ENCODE data around the gene TMEM204. TPM values are rescaled to one million over a fixed set of nuclear protein-coding genes. Genes with fewer than 3 reads are reported as not detected.

The TMEM204 gene
- total RNA-seq, 2 experiments from 2014 or later: 12.6 to 17.5 TPM

DNA sequence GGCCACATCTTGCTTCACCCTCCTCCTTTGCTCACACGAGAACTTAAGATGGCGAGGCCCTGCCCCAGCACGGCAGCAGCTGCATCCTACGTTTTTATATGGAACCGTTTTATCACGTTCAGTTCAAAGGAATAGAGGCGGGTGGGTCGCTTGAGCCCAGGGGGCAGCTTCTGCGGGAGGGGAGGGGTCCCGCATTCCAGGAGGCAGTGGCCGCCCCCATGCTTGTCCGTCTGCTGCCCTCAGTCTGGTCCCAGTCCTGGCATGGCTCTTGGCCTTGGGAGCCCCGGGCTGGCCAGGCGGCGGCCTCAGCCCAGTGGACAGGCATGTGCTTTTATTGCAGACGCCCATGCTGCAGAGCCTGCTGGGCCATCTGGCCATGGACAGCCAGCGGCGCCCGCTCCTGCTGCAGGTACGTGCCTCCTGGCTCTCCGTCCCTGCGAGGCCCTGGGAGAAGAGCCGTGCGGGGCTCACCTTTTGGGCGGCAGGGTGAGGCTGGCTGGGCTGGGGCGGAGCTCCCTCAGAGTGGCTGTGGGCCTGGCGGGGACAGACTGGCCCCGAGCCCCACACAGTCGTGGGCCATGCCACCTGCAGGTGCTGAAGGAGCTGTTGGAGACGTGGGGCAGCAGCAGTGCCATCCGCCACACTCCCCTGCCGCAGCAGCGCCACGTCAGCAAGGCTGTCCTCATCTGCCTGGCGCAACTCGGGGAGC lies 33.6 kb upstream of the TMEM204 start:
- Mint-ChIP-seq H3K4me1 (no peaks in the 10 kb centered on the region), H3K36me3 (ENCODE audit: low read depth) (peaks cover 30% of the 10 kb centered on the region), H3K4me3 (no peak overlapping the region), H3K9me3 (ENCODE audit: low read depth) (no peaks in the 10 kb centered on the region), H3K27ac (no peak overlapping the region), H3K27me3 (no peaks in the 10 kb centered on the region)
- DNase-seq (no peak), ATAC-seq (no peak)
- intact Hi-C loops (cut with DNase I, micrococcal nuclease): no loop called here
- ChIA-PET CTCF (interaction anchor here (0.6 kb wide), 1 partner anchor 27 kb away, joined by 3 read pairs; no protein-coding TSS in a partner anchor), POLR2A (interaction anchor here (0.7 kb wide), 1 partner anchor 91 kb away, joined by 4 read pairs; no protein-coding TSS in a partner anchor)

DNA sequence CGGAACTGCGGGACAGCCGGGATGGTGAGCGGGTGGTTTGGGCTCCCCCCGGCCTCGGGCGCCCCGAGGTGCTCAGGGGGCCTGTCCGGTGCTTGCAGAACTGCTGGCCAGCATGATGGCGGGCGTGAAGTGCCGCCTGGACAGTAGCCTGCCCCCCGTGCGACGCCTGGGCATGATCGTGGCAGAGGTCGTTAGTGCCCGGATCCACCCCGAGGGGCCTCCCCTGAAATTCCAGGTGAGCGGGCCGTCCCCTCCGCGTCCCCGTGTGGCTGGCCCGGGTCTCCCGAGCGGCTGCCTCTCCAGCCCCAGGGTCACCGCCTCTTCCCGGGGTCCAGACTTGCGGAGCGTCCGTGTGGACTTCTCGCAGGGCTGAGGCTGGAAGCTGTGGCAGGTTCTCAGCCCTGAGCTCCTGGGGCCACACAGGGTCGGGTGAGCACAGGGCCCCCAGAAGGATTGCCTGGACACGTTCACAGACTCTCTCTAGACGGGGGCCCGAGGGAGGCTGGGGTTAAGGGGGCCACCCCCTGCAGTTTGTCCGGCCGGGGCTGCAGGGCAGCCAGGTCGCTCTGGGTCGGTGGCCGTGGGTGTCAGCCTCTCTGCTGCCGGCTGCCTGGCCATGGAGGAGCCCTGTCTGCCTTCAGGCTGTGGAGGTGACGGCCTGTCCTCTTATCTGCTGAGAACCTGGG lies 32.9 kb upstream of the TMEM204 start:
- DNase-seq (no peak), ATAC-seq (no peak)
- ChIA-PET CTCF (interaction anchor here (0.6 kb wide), 1 partner anchor 26 kb away, joined by 3 read pairs; no protein-coding TSS in a partner anchor), POLR2A (no interaction called here)
- intact Hi-C loops (cut with DNase I, micrococcal nuclease): no loop called here
- Mint-ChIP-seq H3K36me3 (ENCODE audit: low read depth) (peaks cover 30% of the 10 kb centered on the region), H3K9me3 (ENCODE audit: low read depth) (no peaks in the 10 kb centered on the region), H3K27ac (no peak overlapping the region), H3K4me1 (no peaks in the 10 kb centered on the region), H3K4me3 (no peak overlapping the region), H3K27me3 (no peaks in the 10 kb centered on the region)

DNA sequence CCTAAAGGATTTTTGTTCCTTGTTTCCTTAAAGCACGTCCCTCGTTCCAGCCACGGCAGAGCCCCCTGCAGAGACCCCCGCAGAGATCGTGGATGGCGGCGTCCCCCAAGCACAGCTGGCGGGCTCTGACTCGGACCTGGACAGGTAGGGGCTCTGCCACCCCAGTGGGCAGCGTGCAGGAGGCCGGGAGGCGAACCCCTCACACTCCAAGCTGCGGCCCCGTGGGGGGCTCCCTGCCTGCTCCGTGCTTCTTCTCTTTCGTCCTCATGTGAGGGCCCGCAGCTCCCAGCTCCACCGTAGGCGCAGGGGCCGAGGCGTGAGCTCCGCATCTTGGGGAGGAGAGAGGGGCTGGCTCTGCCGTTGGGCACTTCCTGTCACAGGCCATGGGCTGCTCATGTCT lies 31.8 kb upstream of the TMEM204 start:
- Mint-ChIP-seq H3K27me3 (no peaks in the 10 kb centered on the region), H3K36me3 (ENCODE audit: low read depth) (peaks cover 31% of the 10 kb centered on the region), H3K27ac (no peak overlapping the region), H3K4me1 (no peaks in the 10 kb centered on the region), H3K4me3 (no peak overlapping the region), H3K9me3 (ENCODE audit: low read depth) (no peaks in the 10 kb centered on the region)
- ChIA-PET CTCF (no interaction called here), POLR2A (no interaction called here)
- no peak for DNase-seq
- intact Hi-C loops (cut with DNase I, micrococcal nuclease): no loop called here
- ATAC-seq: no peak

DNA sequence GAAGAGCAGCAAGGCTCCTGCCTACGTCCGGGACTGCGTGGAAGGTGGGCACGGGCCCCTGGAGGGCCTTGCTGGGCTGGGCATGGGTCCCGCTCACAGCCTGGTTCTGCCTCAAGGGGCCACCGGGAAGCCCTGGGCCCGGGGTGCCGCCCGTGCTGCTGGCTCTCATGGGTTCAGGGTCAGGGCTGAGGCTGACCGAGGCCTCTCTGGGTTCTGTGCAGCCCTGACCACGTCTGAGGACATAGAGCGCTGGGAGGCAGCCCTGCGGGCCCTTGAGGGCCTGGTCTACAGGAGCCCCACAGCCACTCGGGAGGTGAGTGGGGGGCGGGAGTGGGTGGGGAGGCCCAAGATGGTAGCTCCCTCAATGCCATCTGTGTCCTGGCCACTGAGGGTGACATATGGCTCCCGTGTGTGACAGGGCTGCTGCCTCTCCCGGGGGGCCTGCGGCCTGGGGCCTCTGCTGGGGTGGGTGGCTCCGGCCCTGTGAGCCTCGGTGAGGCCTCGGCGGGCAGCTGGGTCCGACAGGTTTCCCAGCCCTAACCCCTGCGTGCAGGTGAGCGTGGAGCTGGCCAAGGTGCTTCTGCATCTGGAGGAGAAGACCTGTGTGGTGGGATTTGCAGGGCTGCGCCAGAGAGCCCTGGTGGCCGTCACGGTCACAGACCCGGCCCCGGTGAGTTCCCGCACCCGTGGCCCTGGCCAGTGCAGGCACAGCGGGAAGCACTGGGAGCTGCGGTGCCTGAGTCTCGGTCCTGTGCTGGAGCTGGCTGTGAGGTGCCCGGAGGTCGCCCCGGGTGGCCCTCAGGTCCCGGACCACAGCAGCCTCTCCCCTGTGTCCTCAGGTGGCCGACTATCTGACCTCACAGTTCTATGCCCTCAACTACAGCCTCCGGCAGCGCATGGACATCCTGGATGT lies 31.1 kb upstream of the TMEM204 start:
- no peaks in the 10 kb centered on the region for H3K4me1 Mint-ChIP-seq
- no peaks in the 10 kb centered on the region for H3K9me3 Mint-ChIP-seq (ENCODE audit: low read depth)
- no peak for DNase-seq
- no peak for ATAC-seq
- no peaks in the 10 kb centered on the region for H3K27me3 Mint-ChIP-seq
- POLR2A ChIA-PET: no interaction called here
- no peak overlapping the region for H3K4me3 Mint-ChIP-seq
- H3K27ac Mint-ChIP-seq: no peak overlapping the region
- peaks cover 27% of the 10 kb centered on the region for H3K36me3 Mint-ChIP-seq (ENCODE audit: low read depth)
- intact Hi-C loops (cut with DNase I, micrococcal nuclease): no loop called here
- CTCF ChIA-PET: no interaction called here

DNA sequence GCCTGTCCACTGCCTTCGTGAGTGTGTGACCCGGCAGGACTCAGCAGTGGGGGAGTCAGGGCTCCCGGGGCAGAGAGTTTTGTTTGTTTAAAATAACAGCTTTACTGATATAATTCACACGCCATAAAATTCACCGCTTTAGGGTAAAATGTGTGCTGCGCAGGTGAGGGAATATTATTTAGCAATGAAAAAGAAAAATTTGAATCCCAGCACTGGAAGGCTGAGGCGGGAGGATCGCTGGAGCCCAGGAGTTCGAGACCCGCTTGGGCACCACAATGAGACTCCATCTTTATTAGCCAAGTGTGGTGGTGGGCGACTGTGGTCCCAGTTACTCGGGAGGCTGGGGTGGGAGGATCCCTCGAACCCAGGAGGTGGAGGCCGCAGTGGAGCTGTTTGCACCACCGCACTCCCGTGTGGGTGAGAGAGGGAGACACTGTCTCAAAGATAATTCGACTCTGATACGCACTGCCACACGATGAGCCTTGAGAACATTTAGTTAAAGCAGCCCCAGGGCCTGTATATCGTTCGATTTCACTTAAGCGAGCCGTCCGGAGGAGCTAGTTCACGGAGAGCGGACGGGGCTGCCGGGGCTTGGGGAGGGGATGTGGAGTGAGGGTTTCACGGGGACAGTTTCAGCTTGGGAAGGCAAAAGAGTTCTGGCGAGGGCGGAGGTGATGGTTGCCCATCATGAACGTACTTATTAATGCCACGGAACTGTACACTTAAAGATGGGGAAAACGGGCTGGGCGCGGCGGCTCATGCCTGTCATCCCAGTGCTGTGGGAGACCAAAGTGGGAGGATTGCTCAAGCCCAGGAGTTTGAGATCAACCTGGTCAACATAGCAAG lies 30.1 kb upstream of the TMEM204 start:
- ChIA-PET CTCF (interaction anchor here (0.7 kb wide), 1 partner anchor 224 kb away, joined by 3 read pairs; no protein-coding TSS in a partner anchor), POLR2A (no interaction called here)
- peaks cover 23% of the 10 kb centered on the region for H3K36me3 Mint-ChIP-seq (ENCODE audit: low read depth)
- no peaks in the 10 kb centered on the region for H3K4me1 Mint-ChIP-seq
- DNase-seq: no peak
- H3K9me3 Mint-ChIP-seq (ENCODE audit: low read depth): no peaks in the 10 kb centered on the region
- intact Hi-C loops (cut with DNase I, micrococcal nuclease): no loop called here
- H3K27me3 Mint-ChIP-seq: no peaks in the 10 kb centered on the region
- no peak for ATAC-seq
- no peak overlapping the region for H3K4me3 Mint-ChIP-seq
- no peak overlapping the region for H3K27ac Mint-ChIP-seq

DNA sequence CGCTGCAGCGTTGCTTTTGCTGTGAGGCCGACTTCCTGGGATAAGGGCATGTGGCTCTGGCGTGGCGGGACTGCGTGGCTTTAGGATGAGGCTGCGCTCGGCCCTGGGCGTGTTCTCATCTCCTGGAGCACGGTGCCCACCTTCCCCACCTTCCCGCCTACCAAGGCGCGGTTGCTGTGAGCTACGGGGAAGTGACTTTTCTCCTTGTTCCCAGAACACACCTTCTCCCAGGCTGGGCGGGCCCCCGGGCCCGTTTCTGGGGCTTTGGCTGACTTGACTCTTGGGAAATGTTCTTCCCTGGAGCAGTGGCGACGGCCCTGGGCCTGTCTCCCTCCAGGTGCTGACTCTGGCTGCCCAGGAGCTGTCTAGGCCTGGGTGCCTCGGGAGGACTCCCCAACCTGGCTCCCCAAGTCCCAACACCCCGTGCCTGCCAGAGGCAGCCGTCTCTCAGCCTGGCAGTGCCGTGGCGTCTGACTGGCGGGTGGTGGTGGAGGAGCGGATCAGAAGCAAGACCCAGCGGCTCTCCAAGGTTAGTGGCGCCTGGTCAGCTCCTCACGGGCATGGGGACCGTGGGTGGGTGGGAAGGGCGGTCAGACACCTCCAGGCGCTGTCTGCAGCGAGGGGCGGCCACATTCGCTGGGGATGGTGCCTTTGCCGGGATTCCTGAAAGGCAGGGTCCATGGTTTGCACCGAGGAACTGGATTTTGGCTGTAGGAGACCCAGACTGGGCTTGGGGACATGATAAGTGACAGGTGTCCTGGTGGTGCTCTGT lies 28.2 kb upstream of the TMEM204 start:
- Mint-ChIP-seq H3K27ac (no peak overlapping the region), H3K36me3 (ENCODE audit: low read depth) (peaks cover 24% of the 10 kb centered on the region), H3K27me3 (no peaks in the 10 kb centered on the region), H3K9me3 (ENCODE audit: low read depth) (no peaks in the 10 kb centered on the region), H3K4me3 (no peak overlapping the region), H3K4me1 (no peaks in the 10 kb centered on the region)
- DNase-seq (no peak), ATAC-seq (no peak)
- CTCF ChIA-PET: no interaction called here
- intact Hi-C loops (cut with DNase I, micrococcal nuclease): no loop called here
- POLR2A ChIA-PET: no interaction called here

DNA sequence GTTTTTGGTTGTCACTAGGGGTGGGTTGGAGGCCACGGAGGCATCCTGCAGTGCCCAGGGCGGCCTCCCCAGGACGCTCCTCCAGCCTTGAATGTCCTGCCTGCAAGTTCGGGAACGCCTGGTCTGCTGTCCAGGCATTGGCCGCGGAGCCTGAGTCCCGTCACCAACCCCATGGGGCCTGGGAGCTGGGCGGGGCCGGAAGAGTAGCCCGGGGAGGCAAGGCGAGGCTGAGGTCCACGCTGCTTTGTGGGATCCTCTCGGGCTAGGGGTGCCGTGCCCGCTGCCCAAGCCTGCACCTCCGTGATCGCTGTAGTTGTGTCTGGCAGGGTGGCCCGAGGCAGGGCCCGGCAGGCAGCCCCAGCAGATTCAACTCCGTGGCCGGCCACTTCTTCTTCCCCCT lies 27.6 kb upstream of the TMEM204 start:
- Mint-ChIP-seq H3K27me3 (no peaks in the 10 kb centered on the region), H3K4me3 (no peak overlapping the region), H3K27ac (no peak overlapping the region), H3K36me3 (ENCODE audit: low read depth) (peaks cover 26% of the 10 kb centered on the region), H3K9me3 (ENCODE audit: low read depth) (no peaks in the 10 kb centered on the region), H3K4me1 (no peaks in the 10 kb centered on the region)
- intact Hi-C loops (cut with DNase I, micrococcal nuclease): no loop called here
- POLR2A ChIA-PET: no interaction called here
- DNase-seq (no peak), ATAC-seq (no peak)
- CTCF ChIA-PET: no interaction called here

DNA sequence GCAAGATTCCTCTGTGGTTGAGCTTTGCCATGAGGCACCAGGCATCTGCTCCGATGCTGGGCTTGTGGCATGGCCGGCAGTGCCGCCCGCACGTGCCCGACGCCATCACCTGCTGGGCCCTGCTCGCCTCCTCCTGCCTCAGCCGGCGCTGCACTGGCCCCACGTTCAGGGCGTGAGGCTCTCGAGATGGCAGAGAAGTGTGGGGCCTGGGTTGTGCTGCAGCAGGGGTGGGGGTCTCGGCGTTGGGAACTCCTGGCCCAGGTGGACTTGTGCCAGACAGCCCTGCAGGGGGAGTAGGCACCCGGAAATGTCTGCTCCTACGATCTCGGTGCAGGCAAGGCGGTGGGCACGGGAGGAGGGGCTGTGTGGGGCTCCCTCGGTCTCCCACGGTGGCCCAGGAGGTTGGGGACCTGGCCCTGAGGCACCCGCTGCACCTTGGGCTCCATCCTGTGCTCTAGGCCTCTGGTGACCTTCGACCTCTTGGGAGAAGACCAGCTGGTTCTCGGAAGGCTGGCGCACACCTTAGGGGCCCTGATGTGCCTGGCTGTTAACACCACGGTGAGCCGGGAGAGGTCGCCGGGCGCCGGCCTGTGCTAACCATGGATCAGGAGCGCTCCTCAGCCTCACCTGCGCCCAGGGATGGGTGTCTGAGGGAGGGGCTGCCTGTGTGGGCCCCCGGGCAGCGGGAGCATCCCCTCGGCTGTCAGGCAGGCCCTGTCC lies 26.8 kb upstream of the TMEM204 start:
- POLR2A ChIA-PET: no interaction called here
- intact Hi-C loops (cut with DNase I, micrococcal nuclease): no loop called here
- Mint-ChIP-seq H3K27ac (no peak overlapping the region), H3K36me3 (ENCODE audit: low read depth) (peaks cover 27% of the 10 kb centered on the region), H3K4me3 (no peak overlapping the region), H3K9me3 (ENCODE audit: low read depth) (no peaks in the 10 kb centered on the region), H3K27me3 (no peaks in the 10 kb centered on the region), H3K4me1 (no peaks in the 10 kb centered on the region)
- no peak for ATAC-seq
- no peak for DNase-seq
- CTCF ChIA-PET: no interaction called here

DNA sequence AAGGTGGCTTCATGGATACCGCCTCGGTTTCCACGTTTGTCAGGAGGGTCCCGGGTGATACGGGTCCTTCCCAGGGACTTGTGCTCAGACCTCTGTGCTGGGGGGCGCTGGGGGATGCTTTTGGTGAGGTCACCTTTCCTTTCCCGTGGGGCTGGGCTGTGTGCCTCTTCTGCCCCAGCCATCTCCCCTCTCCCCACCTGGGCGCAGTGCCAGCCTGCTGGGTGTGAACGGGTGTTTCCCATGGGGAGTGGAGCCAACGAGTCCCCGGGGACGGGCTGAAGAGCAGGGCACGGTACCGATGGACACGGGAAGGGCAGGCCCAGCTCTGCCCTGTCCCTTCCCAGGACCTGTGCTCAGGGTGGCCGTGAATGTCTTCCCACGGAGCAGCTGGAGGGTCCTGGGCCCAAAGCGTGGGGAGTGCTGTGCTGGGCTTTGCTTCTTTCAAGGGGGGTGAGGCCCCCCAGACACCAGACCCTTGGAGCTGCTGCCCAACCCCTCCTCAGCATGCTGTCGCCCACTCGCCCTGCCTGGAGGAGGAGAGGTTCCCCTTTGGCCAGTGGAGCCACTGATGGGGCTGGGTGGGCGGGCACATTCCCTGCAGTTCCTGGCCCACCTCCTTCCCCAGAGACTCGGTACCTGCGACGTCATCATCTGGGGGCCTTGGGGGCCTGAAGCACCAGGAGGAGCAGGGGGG lies 24.8 kb upstream of the TMEM204 start:
- no peak for ATAC-seq
- H3K4me3 Mint-ChIP-seq: no peak overlapping the region
- no peaks in the 10 kb centered on the region for H3K4me1 Mint-ChIP-seq
- DNase-seq: no peak
- H3K36me3 Mint-ChIP-seq (ENCODE audit: low read depth): peaks cover 25% of the 10 kb centered on the region
- ChIA-PET POLR2A (no interaction called here), CTCF (no interaction called here)
- intact Hi-C loops (cut with DNase I, micrococcal nuclease): no loop called here
- H3K27ac Mint-ChIP-seq: no peak overlapping the region
- peaks cover 2% of the 10 kb centered on the region for H3K9me3 Mint-ChIP-seq (ENCODE audit: low read depth)
- H3K27me3 Mint-ChIP-seq: no peaks in the 10 kb centered on the region
